K562 (cell line): ENCODE results near the gene PKD1. TPM values are rescaled to one million over a fixed set of nuclear protein-coding genes. Genes with fewer than 3 reads are reported as not detected.

ENCODE experiments used
- ATAC-seq: fragments of 200-7000 bp; cut with Tn5 transposase; 3 replicates; pipeline ENCODE4 v1.9.1; 2020; ENCODE audit warnings: moderate library complexity
- BruUV-seq: library from RNA; stranded (reverse); fragments of 400-500 nt; replicated peaks from 2 replicates; lab custom pipeline; 2021; lab: Mats Ljungman, UMichigan
- CTCF ChIA-PET: fragments of 300-600 bp; formaldehyde crosslinking; extraction: SDS; loops from one replicate; lab custom pipeline; 2021; ENCODE audit warnings: low intra/inter-chr PET ratio; lab: Yijun Ruan, JAX
- POLR2A ChIA-PET: fragments of 300-600, 350-650 bp; sonication (Branson Sonifier 250); formaldehyde crosslinking; extraction: SDS; loops from one replicate; lab custom pipeline; 2021; ENCODE audit warnings: antibody characterized with exemption, inconsistent platforms; lab: Yijun Ruan, JAX
- DNase-seq, 4 experiments: peaks; one replicate each; pipeline versions ENCODE4 v3.0.0 to v3.0.0-alpha.2; 2011 to 2018; ENCODE audit warnings: low spot score in 3 of 4, mixed read lengths in 3 of 4; ENCODE audit errors: extremely low read depth in 1 of 4
- FAIRE-seq: peaks from 2 replicates; lab custom pipeline; 2011; peaks lifted over from hg19 to GRCh38; lab: Jason Lieb, UNC
- H2AFZ ChIP-seq: 2 replicates; pipeline ENCODE4 v1.6.0; 2011; ENCODE audit warnings: low read depth, low read length, control low read depth, inconsistent platforms
- H3K27ac ChIP-seq: fragments of 200-600 bp; 3 replicates; pipeline ENCODE4 v1.8.0; 2011; ENCODE audit warnings: low read depth, mild to moderate bottlenecking, control low read depth, inconsistent platforms, low read length, moderate library complexity, mixed read lengths; ENCODE audit errors: extremely low read depth
- H3K27me3 ChIP-seq, 2 experiments: fragments of 300-600 bp in 1 of 2; 2 replicates in 1 of 2; 3 replicates in 1 of 2; pipeline versions ENCODE4 v1.6.0 to v1.8.0; 2011; ENCODE audit warnings: inconsistent platforms in 2 of 2, low read length in 2 of 2, mild to moderate bottlenecking in 1 of 2, mixed read lengths in 1 of 2, moderate library complexity in 1 of 2; ENCODE audit not compliant: control insufficient read depth in 2 of 2, insufficient read depth in 2 of 2
- H3K36me3 ChIP-seq: fragments of 300-600 bp; 3 replicates; pipeline ENCODE4 v1.8.0; 2011; ENCODE audit warnings: mild to moderate bottlenecking, low read length, inconsistent platforms; ENCODE audit not compliant: control insufficient read depth, insufficient read depth
- H3K4me1 ChIP-seq, 2 experiments: fragments of 200-600 bp in 1 of 2; replicated peaks in 1 of 2; 2 replicates in 1 of 2; 3 replicates in 1 of 2; pipeline versions ENCODE4 v1.5.1 to v1.8.0; 2011; ENCODE audit warnings: inconsistent platforms in 2 of 2, low read length in 2 of 2, mild to moderate bottlenecking in 1 of 2, mixed read lengths in 1 of 2, moderate library complexity in 1 of 2; ENCODE audit not compliant: control insufficient read depth in 2 of 2, insufficient read depth in 2 of 2
- H3K4me2 ChIP-seq: 2 replicates; pipeline ENCODE4 v1.6.1; 2011; ENCODE audit warnings: low read length, control low read depth, inconsistent platforms, mixed read lengths; ENCODE audit not compliant: insufficient read depth
- H3K4me3 ChIP-seq: fragments of 200-600 bp; sonication (generic), shearing (Covaris generic); 2 replicates; pipeline ENCODE4 v1.5.1; 2016; ENCODE audit warnings: control low read depth, inconsistent platforms
- H3K79me2 ChIP-seq: fragments of 200-600 bp; 3 replicates; pipeline ENCODE4 v1.8.0; 2011; ENCODE audit warnings: low read length, inconsistent platforms; ENCODE audit not compliant: control insufficient read depth, insufficient read depth
- H3K9ac ChIP-seq, 2 experiments: 2 replicates each; pipeline versions ENCODE4 v1.6.0 to v1.6.1; 2011; ENCODE audit warnings: low read depth in 2 of 2, low read length in 2 of 2, control low read depth in 1 of 2, inconsistent platforms in 1 of 2, mild to moderate bottlenecking in 1 of 2, mixed read lengths in 1 of 2; ENCODE audit not compliant: insufficient read depth in 1 of 2
- H3K9me1 ChIP-seq: one replicate; pipeline ENCODE4 v1.6.0; 2011; ENCODE audit warnings: inconsistent platforms, mild to moderate bottlenecking, low read length, moderate library complexity; ENCODE audit not compliant: control insufficient read depth, insufficient read depth
- H3K9me3 ChIP-seq: replicated peaks from 2 replicates; pipeline ENCODE4 v1.5.1; 2011; ENCODE audit warnings: low read depth, low read length, inconsistent platforms; ENCODE audit not compliant: control insufficient read depth, insufficient read depth
- H4K20me1 ChIP-seq: replicated peaks from 2 replicates; pipeline ENCODE4 v1.6.1; 2011; ENCODE audit warnings: low read length, inconsistent platforms, mixed read lengths; ENCODE audit not compliant: control insufficient read depth, insufficient read depth
- GATAD2B ChIP-seq: fragments of 450-650 bp; IDR thresholded peaks from 2 replicates; pipeline ENCODE4 v1.6.1; 2017; ENCODE audit warnings: mild to moderate bottlenecking, borderline replicate concordance
- SIX5 ChIP-seq, 2 experiments: IDR thresholded peaks; 2 replicates each; pipeline ENCODE4 v1.6.1; 2011; ENCODE audit warnings: low read length in 2 of 2, borderline replicate concordance in 1 of 2, low read depth in 1 of 2, mild to moderate bottlenecking in 1 of 2, moderate library complexity in 1 of 2; ENCODE audit not compliant: insufficient read depth in 1 of 2
- WGBS: fragments of 100-300 bp; shearing (Covaris generic); methylation state at CpG from one replicate; pipeline ENCODE4 v1.1.6; 2016; ENCODE audit warnings: low coverage, mixed read lengths; ENCODE audit not compliant: insufficient coverage; ENCODE audit errors: missing lambda C conversion rate; 5-methylcytosine and 5-hydroxymethylcytosine counted together
- in situ Hi-C: fragments of 300-500 bp; cut with MboI; formaldehyde crosslinking; loops from 4 replicates; pipeline ENCODE4 v1.15.0; 2018; ENCODE audit warnings: inconsistent platforms, mixed read lengths
- intact Hi-C: fragments of 100-400 bp; cut with micrococcal nuclease; formaldehyde crosslinking; loops from 2 replicates; pipeline ENCODE4 v1.14.2; 2022
- polyA plus RNA-seq, 8 experiments: library from polyadenylated mRNA; depleted of rRNA in 4 of 8; stranded (reverse) in 5 of 8; unstranded in 3 of 8; fragments of >200 nt; fragmentation: Nextera tagmentation in 2 of 8; fragmentation: Illumina TruSeq in 1 of 8; extraction: Ambion mirVana in 2 of 8; extraction: Trizol in 1 of 8; gene quantifications; 2 replicates each; pipeline versions ENCODE4 v1.2.1 to v1.2.3, GENCODE V29; 2011 to 2014; ENCODE audit warnings: inconsistent platforms in 1 of 8, missing spikeins in 1 of 8
- total RNA-seq, 7 experiments: library from RNA; depleted of rRNA in 6 of 7; stranded (reverse); fragments of >200 nt in 6 of 7; fragmentation: Illumina TruSeq in 2 of 7; extraction: Trizol in 2 of 7; gene quantifications; 2 replicates each; pipeline versions ENCODE4 v1.2.1 to v1.2.3, GENCODE V29; 2011 to 2021; ENCODE audit warnings: low replicate concordance in 1 of 7
- TF ChIP-seq, protein P1 (sequence below): fragments of 200-800 bp; sonication (Bioruptor generic); IDR thresholded peaks from 2 replicates; pipeline ENCODE4 v1.6.1; 2017; ENCODE audit warnings: missing genetic modification characterization, missing compliant biosample characterization
- TF ChIP-seq, protein P2 (sequence below): sonication (generic); formaldehyde crosslinking; IDR thresholded peaks from 2 replicates; pipeline ENCODE4 v1.8.0; 2022; ENCODE audit warnings: mild to moderate bottlenecking, missing genetic modification reagents
- TF ChIP-seq, protein P3 (sequence below): fragments of 450-650 bp; IDR thresholded peaks from 2 replicates; pipeline ENCODE4 v1.6.1; 2018; ENCODE audit not compliant: partially characterized antibody

The PKD1 gene
- total and polyA plus RNA-seq, 9 of the 15 experiments (the other 6 are each of a cell fraction or from before 2014, with no cell fraction given), result 0.23 to 93.5 (median 12.6) TPM

GRCh38 chr16:2047330-2048115, 88.2 kb downstream of the PKD1 start, which contains the start of the genes NTHL1 and TSC2 (continued):
- TF ChIP-seq SIX5 (IDR thresholded peaks at IDR 0.05; ENCODE audit: borderline replicate concordance in 1 of 2, insufficient read depth in 1 of 2, low read depth in 1 of 2, low read length in 2 of 2) (peak; percentile 99), GATAD2B (0 out of 2 replicates have a peak, but pooled peaks have one; percentile 23)
- TF ChIP-seq, protein P1, sequence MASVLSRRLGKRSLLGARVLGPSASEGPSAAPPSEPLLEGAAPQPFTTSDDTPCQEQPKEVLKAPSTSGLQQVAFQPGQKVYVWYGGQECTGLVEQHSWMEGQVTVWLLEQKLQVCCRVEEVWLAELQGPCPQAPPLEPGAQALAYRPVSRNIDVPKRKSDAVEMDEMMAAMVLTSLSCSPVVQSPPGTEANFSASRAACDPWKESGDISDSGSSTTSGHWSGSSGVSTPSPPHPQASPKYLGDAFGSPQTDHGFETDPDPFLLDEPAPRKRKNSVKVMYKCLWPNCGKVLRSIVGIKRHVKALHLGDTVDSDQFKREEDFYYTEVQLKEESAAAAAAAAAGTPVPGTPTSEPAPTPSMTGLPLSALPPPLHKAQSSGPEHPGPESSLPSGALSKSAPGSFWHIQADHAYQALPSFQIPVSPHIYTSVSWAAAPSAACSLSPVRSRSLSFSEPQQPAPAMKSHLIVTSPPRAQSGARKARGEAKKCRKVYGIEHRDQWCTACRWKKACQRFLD (CRISPR knock-in tag), result peak; percentile 95

GRCh38 chr16:2046893-2047329, 88.8 kb downstream of the PKD1 start:
- BruUV-seq, result no TSS peak
- H3K4me3 ChIP-seq, result peak overlapping the region; percentile 99
- peak overlapping the region; percentile 53 to 89 for H3K9ac ChIP-seq
- FAIRE-seq (no peak), ATAC-seq (peak; percentile 41), DNase-seq (no peak)
- peak overlapping the region; percentile 95 for H2AFZ ChIP-seq
- peaks cover 20% of the 10 kb centered on the region for H3K79me2 ChIP-seq
- H3K4me2 ChIP-seq, result peak overlapping the region; percentile 91
- no peaks in the 10 kb centered on the region for H4K20me1 ChIP-seq
- 19% methylated on average over 7 of the region's 8 CpGs for WGBS
- TF ChIP-seq, protein P2, sequence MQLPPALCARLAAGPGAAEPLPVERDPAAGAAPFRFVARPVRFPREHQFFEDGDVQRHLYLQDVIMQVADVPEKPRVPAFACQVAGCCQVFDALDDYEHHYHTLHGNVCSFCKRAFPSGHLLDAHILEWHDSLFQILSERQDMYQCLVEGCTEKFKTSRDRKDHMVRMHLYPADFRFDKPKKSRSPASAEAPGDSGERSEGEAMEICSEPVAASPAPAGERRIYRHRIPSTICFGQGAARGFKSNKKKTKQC (CRISPR knock-in tag), result no peak
- TF ChIP-seq, protein P3, sequence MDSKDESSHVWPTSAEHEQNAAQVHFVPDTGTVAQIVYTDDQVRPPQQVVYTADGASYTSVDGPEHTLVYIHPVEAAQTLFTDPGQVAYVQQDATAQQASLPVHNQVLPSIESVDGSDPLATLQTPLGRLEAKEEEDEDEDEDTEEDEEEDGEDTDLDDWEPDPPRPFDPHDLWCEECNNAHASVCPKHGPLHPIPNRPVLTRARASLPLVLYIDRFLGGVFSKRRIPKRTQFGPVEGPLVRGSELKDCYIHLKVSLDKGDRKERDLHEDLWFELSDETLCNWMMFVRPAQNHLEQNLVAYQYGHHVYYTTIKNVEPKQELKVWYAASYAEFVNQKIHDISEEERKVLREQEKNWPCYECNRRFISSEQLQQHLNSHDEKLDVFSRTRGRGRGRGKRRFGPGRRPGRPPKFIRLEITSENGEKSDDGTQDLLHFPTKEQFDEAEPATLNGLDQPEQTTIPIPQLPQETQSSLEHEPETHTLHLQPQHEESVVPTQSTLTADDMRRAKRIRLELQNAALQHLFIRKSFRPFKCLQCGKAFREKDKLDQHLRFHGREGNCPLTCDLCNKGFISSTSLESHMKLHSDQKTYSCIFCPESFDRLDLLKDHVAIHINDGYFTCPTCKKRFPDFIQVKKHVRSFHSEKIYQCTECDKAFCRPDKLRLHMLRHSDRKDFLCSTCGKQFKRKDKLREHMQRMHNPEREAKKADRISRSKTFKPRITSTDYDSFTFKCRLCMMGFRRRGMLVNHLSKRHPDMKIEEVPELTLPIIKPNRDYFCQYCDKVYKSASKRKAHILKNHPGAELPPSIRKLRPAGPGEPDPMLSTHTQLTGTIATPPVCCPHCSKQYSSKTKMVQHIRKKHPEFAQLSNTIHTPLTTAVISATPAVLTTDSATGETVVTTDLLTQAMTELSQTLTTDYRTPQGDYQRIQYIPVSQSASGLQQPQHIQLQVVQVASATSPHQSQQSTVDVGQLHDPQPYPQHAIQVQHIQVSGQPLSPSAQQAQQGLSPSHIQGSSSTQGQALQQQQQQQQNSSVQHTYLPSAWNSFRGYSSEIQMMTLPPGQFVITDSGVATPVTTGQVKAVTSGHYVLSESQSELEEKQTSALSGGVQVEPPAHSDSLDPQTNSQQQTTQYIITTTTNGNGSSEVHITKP, result peak; percentile 76
- peaks cover 40% of the 10 kb centered on the region; the same call in 1 of the 3 replicates for H3K36me3 ChIP-seq
- ChIA-PET CTCF (no interaction called here), POLR2A (interaction anchor here (1.1 to 3.2 kb wide), 5 partner anchors 9 to 107 kb away, joined by 4 to 24 read pairs (median 6); partner anchors contain the start of genes RPS2 and TRAF7)
- H3K9me3 ChIP-seq, result no peaks in the 10 kb centered on the region
- no peaks in the 10 kb centered on the region for H3K27me3 ChIP-seq
- in situ Hi-C loops (no loop called here), intact Hi-C loops (no loop called here)
- no peaks in the 10 kb centered on the region for H3K9me1 ChIP-seq
- peak overlapping the region; percentile 14; the same call in 1 of the 3 replicates for H3K27ac ChIP-seq
- peaks cover 11 to 60% of the 10 kb centered on the region in 2 experiments; a peak in 4 of 5 replicates for H3K4me1 ChIP-seq
